GM10847 (cell line): ENCODE data around the gene POLN.

Experiments
- POLR2A ChIP-seq: IDR thresholded peaks from 2 replicates; pipeline ENCODE4 v1.6.1; 2011; ENCODE audit not compliant: insufficient read length; ENCODE audit errors: extremely low read depth

Gene POLN

GRCh38 chr4:2259541-2260343, 17.8 kb upstream of the POLN start:
- no peak for TF ChIP-seq POLR2A

GRCh38 chr4:2259036-2259540, 17.2 kb upstream of the POLN start:
- no peak for TF ChIP-seq POLR2A

- TF ChIP-seq POLR2A = no peak
These were observed 16.4 kb upstream of the POLN start for GRCh38 chr4:2258091-2259035.

- TF ChIP-seq POLR2A = no peak
These were observed 15.6 kb upstream of the POLN start for GRCh38 chr4:2257361-2258081.

- TF ChIP-seq POLR2A = no peak
These were observed 14.9 kb upstream of the POLN start for GRCh38 chr4:2256781-2257191.

- no peak for TF ChIP-seq POLR2A
These were observed 14.3 kb upstream of the POLN start for GRCh38 chr4:2256156-2256731.

GRCh38 chr4:2255501-2256155, 13.7 kb upstream of the POLN start:
- no peak for TF ChIP-seq POLR2A

GRCh38 chr4:2254665-2255500, 13.0 kb upstream of the POLN start:
- no peak for TF ChIP-seq POLR2A

- no peak for TF ChIP-seq POLR2A
These were observed 11.5 kb upstream of the POLN start for GRCh38 chr4:2253160-2254084.

- no peak for TF ChIP-seq POLR2A
These were observed 10.7 kb upstream of the POLN start for GRCh38 chr4:2252530-2253091.

GRCh38 chr4:2251795-2252529, 10.0 kb upstream of the POLN start:
- no peak for TF ChIP-seq POLR2A

- TF ChIP-seq POLR2A = no peak
These were observed 9.3 kb upstream of the POLN start for GRCh38 chr4:2251073-2251794.
